RWPE1 (cell line): Measurements from ENCODE around the gene AP4E1.
"Not testable (repeated sequence)": the region's sequence is repeated elsewhere in the genome, so short reads cannot be mapped to it uniquely, and the experiment has no call there.

Experiments
- CTCF ChIA-PET: fragments of 350-600 bp; sonication (Branson Sonifier 250); formaldehyde crosslinking; extraction: SDS; loops from one replicate; lab custom pipeline; 2021; lab: Yijun Ruan, JAX
- POLR2A ChIA-PET: fragments of 400-600 bp; formaldehyde crosslinking; extraction: SDS; loops from one replicate; lab custom pipeline; 2020; ENCODE audit warnings: antibody characterized with exemption; ENCODE audit not compliant: low non-redundant PET; lab: Yijun Ruan, JAX
- DNase-seq: peaks from one replicate; pipeline ENCODE4 v3.0.0; 2012; ENCODE audit warnings: low spot score
- H3K27ac ChIP-seq: fragments of 450-650 bp; 2 replicates; pipeline ENCODE4 v1.5.1; 2017
- TF ChIP-seq, protein P1 (sequence below): fragments of 450-650 bp; conservative IDR thresholded peaks from 2 replicates; pipeline ENCODE4 v1.5.1; 2017; ENCODE audit warnings: low read depth, mild to moderate bottlenecking

Gene AP4E1

DNA sequence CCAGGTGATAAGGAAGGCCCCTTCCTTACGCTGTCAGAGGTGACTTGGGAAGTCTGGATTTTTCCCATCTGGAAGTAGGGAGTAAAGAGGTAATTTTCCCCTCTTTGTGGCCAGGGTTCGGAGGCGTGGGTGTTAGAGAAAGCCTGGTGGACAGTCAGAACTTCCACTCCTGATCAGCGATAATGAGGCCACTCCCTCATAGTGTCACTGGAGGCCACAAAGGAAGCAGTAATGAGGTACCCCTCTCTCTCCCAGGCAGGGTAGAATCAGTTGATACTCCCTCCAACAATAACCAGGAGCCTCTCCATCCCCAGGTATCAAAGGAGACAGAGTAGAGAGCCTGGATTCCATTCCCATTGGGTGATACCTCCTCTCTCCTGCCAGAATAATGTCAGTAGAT, 30.0 kb downstream of the AP4E1 start:
- TF ChIP-seq, protein P1, sequence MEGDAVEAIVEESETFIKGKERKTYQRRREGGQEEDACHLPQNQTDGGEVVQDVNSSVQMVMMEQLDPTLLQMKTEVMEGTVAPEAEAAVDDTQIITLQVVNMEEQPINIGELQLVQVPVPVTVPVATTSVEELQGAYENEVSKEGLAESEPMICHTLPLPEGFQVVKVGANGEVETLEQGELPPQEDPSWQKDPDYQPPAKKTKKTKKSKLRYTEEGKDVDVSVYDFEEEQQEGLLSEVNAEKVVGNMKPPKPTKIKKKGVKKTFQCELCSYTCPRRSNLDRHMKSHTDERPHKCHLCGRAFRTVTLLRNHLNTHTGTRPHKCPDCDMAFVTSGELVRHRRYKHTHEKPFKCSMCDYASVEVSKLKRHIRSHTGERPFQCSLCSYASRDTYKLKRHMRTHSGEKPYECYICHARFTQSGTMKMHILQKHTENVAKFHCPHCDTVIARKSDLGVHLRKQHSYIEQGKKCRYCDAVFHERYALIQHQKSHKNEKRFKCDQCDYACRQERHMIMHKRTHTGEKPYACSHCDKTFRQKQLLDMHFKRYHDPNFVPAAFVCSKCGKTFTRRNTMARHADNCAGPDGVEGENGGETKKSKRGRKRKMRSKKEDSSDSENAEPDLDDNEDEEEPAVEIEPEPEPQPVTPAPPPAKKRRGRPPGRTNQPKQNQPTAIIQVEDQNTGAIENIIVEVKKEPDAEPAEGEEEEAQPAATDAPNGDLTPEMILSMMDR = no peak
- H3K27ac ChIP-seq = no peak overlapping the region
- POLR2A ChIA-PET = no interaction called here

DNA sequence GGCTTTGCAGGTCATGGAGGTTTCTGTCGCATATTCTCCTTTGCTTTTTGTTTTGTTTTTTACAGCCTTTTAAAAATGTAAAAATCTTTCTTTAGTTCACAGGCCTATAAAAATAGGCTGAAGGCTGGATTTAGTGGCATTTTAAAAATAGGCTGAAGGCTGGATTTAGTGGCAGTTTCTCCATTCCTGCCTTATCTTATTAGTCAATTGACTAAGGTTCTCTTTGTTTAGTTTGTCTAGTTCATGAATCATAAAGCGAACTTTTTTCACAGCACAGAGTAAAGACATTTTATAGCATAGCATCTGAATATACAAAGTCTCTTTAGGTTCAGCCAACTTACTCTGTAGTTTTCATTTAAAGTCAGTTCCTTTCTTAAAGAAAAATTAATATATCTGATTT, 31.4 kb downstream of the AP4E1 start:
- ChIA-PET CTCF (interaction anchor here (0.8 kb wide), 1 partner anchor 223 kb away, joined by 3 read pairs; no protein-coding TSS in a partner anchor), POLR2A (no interaction called here)
- H3K27ac ChIP-seq = no peak overlapping the region
- TF ChIP-seq, protein P1 = no peak
- DNase-seq = no peak

More for the DNA sequence above, 30.0 kb downstream of the AP4E1 start:
- CTCF ChIA-PET = no interaction called here
- DNase-seq = no peak

DNA sequence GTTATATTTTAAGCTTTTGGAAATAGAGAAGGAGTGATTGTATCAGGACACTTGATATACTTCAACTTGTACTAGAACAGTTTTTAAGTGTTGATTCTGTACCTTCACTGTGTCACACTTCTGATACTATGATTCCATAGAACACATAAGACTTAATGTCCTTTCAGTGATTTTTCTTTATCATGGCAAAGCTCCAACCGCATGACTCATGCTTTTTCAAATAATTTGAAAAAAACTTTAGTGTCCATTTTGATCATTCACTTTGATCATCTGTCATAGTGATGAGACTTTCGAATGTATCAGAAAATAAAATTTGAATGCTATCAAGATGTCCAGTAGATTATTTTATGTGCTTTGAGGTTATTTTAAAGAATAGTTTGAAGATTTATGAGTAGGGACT, 32.0 kb downstream of the AP4E1 start:
- CTCF ChIA-PET = no interaction called here
- no peak for DNase-seq
- TF ChIP-seq, protein P1 = no peak
- H3K27ac ChIP-seq = no peak overlapping the region
- POLR2A ChIA-PET = no interaction called here

DNA sequence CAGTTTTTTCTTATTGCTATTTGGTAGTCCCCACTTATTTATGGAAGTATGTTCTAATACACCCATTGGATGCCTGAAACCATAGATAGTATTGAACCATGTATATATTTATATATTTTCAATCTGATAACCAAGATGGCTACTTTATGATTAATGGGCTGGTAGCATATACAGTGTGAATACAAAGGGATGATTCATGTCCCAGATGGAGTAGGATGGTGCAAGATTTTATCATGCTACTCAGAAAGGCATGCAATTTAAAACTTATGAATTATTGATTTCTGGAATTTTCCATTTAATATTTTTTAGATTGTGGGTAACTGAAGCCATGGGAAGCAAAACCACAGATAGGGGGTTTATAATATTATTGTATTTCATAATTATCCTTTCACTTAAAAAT, 35.2 kb downstream of the AP4E1 start:
- TF ChIP-seq, protein P1 = no peak
- CTCF ChIA-PET = no interaction called here
- DNase-seq = no peak
- POLR2A ChIA-PET = no interaction called here
- no peak overlapping the region for H3K27ac ChIP-seq

DNA sequence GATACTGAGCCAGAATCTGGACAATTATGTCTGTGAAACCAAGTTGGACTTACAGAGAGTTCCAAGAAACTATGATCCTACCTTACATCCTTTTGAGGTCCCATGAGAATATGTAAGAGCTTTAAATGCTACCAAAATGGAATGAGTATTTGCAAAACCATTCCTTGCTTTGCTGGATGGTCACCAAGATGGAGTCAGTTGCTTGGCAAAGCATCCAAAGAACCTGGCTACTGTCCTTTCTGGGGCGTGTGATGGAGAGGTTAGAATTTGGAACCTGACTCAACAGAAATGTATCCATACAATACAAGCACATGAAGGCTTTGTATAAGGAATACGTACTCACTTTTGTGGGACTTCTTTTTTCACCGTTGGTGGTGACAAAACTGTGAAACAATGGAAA, 36.2 kb downstream of the AP4E1 start:
- CTCF ChIA-PET = no interaction called here
- POLR2A ChIA-PET = no interaction called here
- DNase-seq = no peak
- H3K27ac ChIP-seq = no peak overlapping the region
- TF ChIP-seq, protein P1 = no peak

DNA sequence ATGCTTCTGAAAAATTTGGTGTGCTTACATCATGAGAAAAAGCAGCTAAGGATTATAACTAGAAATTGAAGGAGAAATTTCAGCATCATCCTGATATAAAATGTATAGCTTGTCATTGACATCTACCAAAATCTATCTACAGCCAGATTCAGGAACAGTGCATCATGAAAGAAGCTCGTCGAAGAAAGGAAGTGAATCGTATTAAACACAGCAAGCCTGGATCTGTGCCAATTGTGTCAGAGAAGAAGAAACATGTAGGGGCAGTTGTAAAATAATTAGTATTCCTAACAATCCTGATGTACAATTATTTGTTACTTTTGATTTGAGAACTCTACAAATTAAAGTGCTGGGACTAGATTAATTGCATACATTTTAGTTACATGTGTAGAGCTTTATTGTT, 37.2 kb downstream of the AP4E1 start:
- TF ChIP-seq, protein P1 = no peak
- no peak overlapping the region for H3K27ac ChIP-seq
- DNase-seq = no peak
- ChIA-PET POLR2A (no interaction called here), CTCF (no interaction called here)

DNA sequence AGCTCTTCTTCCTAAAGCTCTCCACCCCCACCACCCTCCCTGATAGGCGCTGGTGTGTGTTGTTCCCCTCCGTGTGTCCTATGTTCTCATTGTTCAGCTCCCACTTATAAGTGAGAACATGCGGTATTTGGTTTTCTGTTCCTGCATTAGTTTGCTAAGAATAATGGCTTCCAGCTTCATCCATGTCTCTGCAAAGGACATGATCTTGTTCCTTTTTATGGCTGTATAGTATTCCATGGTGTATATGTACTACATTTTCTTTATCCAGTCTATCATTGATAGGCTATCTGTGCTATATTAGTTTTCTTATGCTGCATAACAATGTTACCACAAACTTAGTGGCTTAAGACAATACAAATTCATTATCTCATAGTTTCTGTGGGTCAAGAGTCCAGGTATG, 42.3 kb downstream of the AP4E1 start:
- DNase-seq, H3K27ac ChIP-seq, POLR2A ChIA-PET: not testable (repeated sequence)
- CTCF ChIA-PET = interaction anchor here (0.6 kb wide), 1 partner anchor 939 kb away, joined by 3 read pairs; no protein-coding TSS in a partner anchor
